ENCODE measurements around the gene SAE1. TPM values are rescaled to one million over a fixed set of nuclear protein-coding genes. Genes with fewer than 3 reads are reported as not detected.

SAE1 gene
- total RNA-seq, 1 donor from 2014 or later, result 137 TPM

- DNase-seq (ENCODE audit: low spot score in 2 of 2, unreplicated experiment in 2 of 2), result no peak
- Mint-ChIP-seq H3K9me3 (no peaks in the 10 kb centered on the region), H3K27me3 (ENCODE audit: low read depth) (no peaks in the 10 kb centered on the region), H3K36me3 (peaks cover 19% of the 10 kb centered on the region), H3K4me3 (no peak overlapping the region), H3K4me1 (peaks cover 15% of the 10 kb centered on the region), H3K27ac (peak overlapping the region; percentile 85)
- TF ChIP-seq, protein P1, sequence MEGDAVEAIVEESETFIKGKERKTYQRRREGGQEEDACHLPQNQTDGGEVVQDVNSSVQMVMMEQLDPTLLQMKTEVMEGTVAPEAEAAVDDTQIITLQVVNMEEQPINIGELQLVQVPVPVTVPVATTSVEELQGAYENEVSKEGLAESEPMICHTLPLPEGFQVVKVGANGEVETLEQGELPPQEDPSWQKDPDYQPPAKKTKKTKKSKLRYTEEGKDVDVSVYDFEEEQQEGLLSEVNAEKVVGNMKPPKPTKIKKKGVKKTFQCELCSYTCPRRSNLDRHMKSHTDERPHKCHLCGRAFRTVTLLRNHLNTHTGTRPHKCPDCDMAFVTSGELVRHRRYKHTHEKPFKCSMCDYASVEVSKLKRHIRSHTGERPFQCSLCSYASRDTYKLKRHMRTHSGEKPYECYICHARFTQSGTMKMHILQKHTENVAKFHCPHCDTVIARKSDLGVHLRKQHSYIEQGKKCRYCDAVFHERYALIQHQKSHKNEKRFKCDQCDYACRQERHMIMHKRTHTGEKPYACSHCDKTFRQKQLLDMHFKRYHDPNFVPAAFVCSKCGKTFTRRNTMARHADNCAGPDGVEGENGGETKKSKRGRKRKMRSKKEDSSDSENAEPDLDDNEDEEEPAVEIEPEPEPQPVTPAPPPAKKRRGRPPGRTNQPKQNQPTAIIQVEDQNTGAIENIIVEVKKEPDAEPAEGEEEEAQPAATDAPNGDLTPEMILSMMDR (IDR thresholded peaks at IDR 0.05; ENCODE audit: unreplicated experiment), result no peak
Measured at GRCh38 chr19:47096100-47096704, 34.4 kb upstream of the SAE1 start.

- H3K4me1 Mint-ChIP-seq, result peaks cover 15% of the 10 kb centered on the region
- no peak for DNase-seq (ENCODE audit: low spot score in 2 of 2, unreplicated experiment in 2 of 2)
- peak overlapping the region; percentile 18 for H3K27ac Mint-ChIP-seq
- peaks cover 19% of the 10 kb centered on the region for H3K36me3 Mint-ChIP-seq
- H3K27me3 Mint-ChIP-seq (ENCODE audit: low read depth), result no peaks in the 10 kb centered on the region
- TF ChIP-seq, protein P1 (IDR thresholded peaks at IDR 0.05; ENCODE audit: unreplicated experiment), result no peak
- H3K9me3 Mint-ChIP-seq, result no peaks in the 10 kb centered on the region
- no peak overlapping the region for H3K4me3 Mint-ChIP-seq
Measured at GRCh38 chr19:47096721-47097120, 33.9 kb upstream of the SAE1 start.

DNA sequence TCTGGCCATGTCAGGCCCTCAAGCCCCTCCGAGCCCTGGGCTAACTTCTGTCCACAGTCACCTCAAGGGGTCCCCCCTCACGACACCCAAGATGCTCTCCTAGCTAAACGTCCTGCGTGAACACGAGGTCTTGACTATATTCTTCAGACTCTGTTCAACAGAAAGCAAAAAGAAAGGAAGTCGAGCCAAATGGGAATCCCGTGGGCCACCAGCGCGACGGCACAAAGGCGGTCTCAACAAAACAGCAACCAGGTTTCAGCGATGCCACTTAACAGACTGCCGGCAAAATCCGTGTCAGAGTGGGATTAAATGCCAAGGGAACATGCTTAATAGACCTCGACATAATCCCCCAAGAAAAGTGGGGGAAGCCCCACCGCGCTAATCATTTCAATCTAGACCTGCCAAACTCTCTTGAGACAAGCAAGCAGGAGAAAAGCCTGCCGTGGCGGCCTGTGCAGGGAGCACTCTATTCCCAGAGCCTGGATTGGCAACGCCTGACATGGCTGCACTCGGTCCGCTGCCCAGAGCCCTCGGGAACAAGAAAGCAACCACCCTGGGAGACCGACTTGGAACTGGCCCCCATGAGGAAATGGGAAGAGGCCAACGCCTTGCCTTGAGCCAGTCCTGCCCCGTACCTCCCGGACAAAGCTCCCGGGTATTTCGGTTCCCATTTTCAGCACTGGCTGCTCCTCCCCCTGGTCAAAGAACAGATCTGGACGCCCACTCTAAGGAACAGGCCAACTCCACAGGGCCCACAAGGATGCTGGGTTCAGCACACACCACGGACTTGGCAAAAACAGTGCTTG, 33.0 kb upstream of the SAE1 start:
- H3K36me3 Mint-ChIP-seq, result peaks cover 13% of the 10 kb centered on the region
- no peak for DNase-seq (ENCODE audit: low spot score in 2 of 2, unreplicated experiment in 2 of 2)
- H3K4me1 Mint-ChIP-seq, result peaks cover 22% of the 10 kb centered on the region
- no peak overlapping the region for H3K4me3 Mint-ChIP-seq
- H3K9me3 Mint-ChIP-seq, result no peaks in the 10 kb centered on the region
- no peaks in the 10 kb centered on the region for H3K27me3 Mint-ChIP-seq (ENCODE audit: low read depth)
- TF ChIP-seq, protein P1 (IDR thresholded peaks at IDR 0.05; ENCODE audit: unreplicated experiment), result no peak
- H3K27ac Mint-ChIP-seq, result peak overlapping the region; percentile 72

DNA sequence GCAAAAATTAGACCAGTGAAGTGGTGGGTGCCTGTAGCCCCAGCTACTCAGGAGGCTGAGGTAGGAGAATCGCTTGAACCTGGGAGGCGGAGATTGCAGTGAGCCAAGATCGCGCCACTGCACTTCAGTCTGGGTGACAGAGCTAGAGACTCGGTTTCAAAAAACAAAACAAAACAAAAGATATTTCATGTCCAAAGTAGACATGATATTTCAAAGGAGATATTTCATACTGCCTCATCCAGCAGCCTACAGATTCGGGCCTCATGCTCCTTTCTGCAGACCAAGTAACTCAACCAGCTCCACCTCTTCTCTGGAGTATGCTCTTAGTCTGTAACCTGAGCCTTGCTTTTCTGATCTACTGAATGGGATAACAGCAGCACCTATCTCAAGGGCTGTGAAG, 32.0 kb upstream of the SAE1 start:
- Mint-ChIP-seq H3K36me3 (peaks cover 10% of the 10 kb centered on the region), H3K4me3 (no peak overlapping the region), H3K27ac (peak overlapping the region; percentile 72), H3K27me3 (ENCODE audit: low read depth) (no peaks in the 10 kb centered on the region), H3K9me3 (no peaks in the 10 kb centered on the region), H3K4me1 (peaks cover 28% of the 10 kb centered on the region)
- TF ChIP-seq, protein P1 (IDR thresholded peaks at IDR 0.05; ENCODE audit: unreplicated experiment), result no peak
- no peak for DNase-seq (ENCODE audit: low spot score in 2 of 2, unreplicated experiment in 2 of 2)

- H3K4me1 Mint-ChIP-seq, result peaks cover 28% of the 10 kb centered on the region
- TF ChIP-seq, protein P1 (IDR thresholded peaks at IDR 0.05; ENCODE audit: unreplicated experiment), result no peak
- no peak overlapping the region for H3K4me3 Mint-ChIP-seq
- DNase-seq (ENCODE audit: low spot score in 2 of 2, unreplicated experiment in 2 of 2), result no peak
- H3K27me3 Mint-ChIP-seq (ENCODE audit: low read depth), result no peaks in the 10 kb centered on the region
- H3K36me3 Mint-ChIP-seq, result peaks cover 3% of the 10 kb centered on the region
- peak overlapping the region; percentile 50 for H3K27ac Mint-ChIP-seq
- no peaks in the 10 kb centered on the region for H3K9me3 Mint-ChIP-seq
Measured at GRCh38 chr19:47099576-47100050, 31.0 kb upstream of the SAE1 start.

Data from mesothelial cell of epicardium (in vitro differentiated cells).